Loucy (cell line): ENCODE data around the gene ATP10A.

ENCODE experiments used
- EZH2phosphoT487 ChIP-seq: fragments of 200-600 bp; IDR thresholded peaks from 2 replicates; pipeline ENCODE4 v1.6.1; 2018; ENCODE audit warnings: antibody characterized with exemption, mild to moderate bottlenecking, moderate library complexity, borderline replicate concordance
- TF ChIP-seq, protein P1 (sequence below): fragments of 200-600 bp; sonication (generic); conservative IDR thresholded peaks from 2 replicates; pipeline ENCODE4 v1.5.1; 2014; ENCODE audit warnings: mild to moderate bottlenecking, antibody characterized with exemption, low read length

DNA sequence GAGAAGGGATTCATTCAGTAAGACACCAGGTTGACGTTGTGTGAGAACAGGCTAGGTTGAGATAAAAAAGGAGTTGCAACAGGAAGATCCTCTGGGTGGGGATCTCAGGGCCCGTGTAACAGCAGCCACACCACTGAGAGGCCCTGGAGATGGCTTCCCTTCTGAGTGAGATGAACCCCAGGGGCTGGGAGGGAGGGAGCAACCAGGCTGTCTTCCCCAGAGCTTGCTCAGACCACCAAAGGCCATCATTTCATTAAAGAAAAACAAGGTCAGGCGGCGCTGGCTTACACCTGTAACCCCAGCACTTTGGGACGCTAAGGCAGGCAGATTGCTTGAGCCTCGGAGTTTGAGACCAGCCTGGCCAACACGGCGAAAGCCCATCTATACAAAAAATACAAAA, 187.7 kb downstream of the ATP10A start:
- TF ChIP-seq, protein P1, sequence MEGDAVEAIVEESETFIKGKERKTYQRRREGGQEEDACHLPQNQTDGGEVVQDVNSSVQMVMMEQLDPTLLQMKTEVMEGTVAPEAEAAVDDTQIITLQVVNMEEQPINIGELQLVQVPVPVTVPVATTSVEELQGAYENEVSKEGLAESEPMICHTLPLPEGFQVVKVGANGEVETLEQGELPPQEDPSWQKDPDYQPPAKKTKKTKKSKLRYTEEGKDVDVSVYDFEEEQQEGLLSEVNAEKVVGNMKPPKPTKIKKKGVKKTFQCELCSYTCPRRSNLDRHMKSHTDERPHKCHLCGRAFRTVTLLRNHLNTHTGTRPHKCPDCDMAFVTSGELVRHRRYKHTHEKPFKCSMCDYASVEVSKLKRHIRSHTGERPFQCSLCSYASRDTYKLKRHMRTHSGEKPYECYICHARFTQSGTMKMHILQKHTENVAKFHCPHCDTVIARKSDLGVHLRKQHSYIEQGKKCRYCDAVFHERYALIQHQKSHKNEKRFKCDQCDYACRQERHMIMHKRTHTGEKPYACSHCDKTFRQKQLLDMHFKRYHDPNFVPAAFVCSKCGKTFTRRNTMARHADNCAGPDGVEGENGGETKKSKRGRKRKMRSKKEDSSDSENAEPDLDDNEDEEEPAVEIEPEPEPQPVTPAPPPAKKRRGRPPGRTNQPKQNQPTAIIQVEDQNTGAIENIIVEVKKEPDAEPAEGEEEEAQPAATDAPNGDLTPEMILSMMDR, result no peak
- no peak for TF ChIP-seq EZH2phosphoT487
